Transverse colon (tissue), 4 donors: ENCODE data around the gene MIGA1. TPM values are rescaled to one million over a fixed set of nuclear protein-coding genes. Genes with fewer than 3 reads are reported as not detected.
"Not testable (repeated sequence)": the region's sequence is repeated elsewhere in the genome, so short reads cannot be mapped to it uniquely, and the experiment has no call there.

Experiments
- DNase-seq: peaks from one replicate; pipeline ENCODE4 v3.0.0-alpha.2; 2019
- H3K27ac ChIP-seq, 4 donors: fragments of 200-600 bp; sonication (generic); 2 replicates each; pipeline ENCODE4 v1.5.1; 2016 to 2018; ENCODE audit warnings: inconsistent platforms in 4 of 4
- H3K27me3 ChIP-seq: fragments of 200-600 bp; sonication (generic); 2 replicates; pipeline ENCODE4 v1.5.1; 2017; ENCODE audit warnings: inconsistent platforms
- H3K36me3 ChIP-seq, 4 donors: fragments of 200-600 bp; sonication (generic); 2 replicates each; pipeline ENCODE4 v1.5.1; 2017 to 2019; ENCODE audit warnings: inconsistent platforms in 4 of 4
- H3K4me1 ChIP-seq, 4 donors: fragments of 200-600 bp; sonication (generic); 2 replicates each; pipeline ENCODE4 v1.5.1; 2017 to 2020; ENCODE audit warnings: inconsistent platforms in 4 of 4
- H3K4me3 ChIP-seq, 4 donors: fragments of 200-600 bp; sonication (generic); 1 replicate in 1 of 4; 2 replicates in 3 of 4; pipeline versions ENCODE4 v1.5.1 to v1.6.1; 2017 to 2019; ENCODE audit warnings: inconsistent platforms in 4 of 4
- H3K9me3 ChIP-seq, 2 donors: fragments of 200-600 bp; sonication (generic); 2 replicates each; pipeline ENCODE4 v1.5.1; 2017 to 2019; ENCODE audit warnings: inconsistent platforms in 2 of 2
- CTCF ChIP-seq, 5 experiments: fragments of 200-600 bp in 3 of 5; fragments of 450-650 bp in 2 of 5; sonication (generic) in 3 of 5; IDR thresholded peaks; 1 replicate in 2 of 5; 2 replicates in 3 of 5; pipeline ENCODE4 v1.5.1; 2016 to 2017; ENCODE audit warnings: antibody characterized with exemption in 5 of 5, inconsistent platforms in 3 of 5, mild to moderate bottlenecking in 2 of 5, moderate library complexity in 1 of 5
- EP300 ChIP-seq: sonication (generic); formaldehyde crosslinking; IDR thresholded peaks from one replicate; pipeline ENCODE4 v1.6.1; 2017; ENCODE audit warnings: antibody characterized with exemption, low read depth
- POLR2A ChIP-seq: fragments of 450-650 bp; IDR thresholded peaks from one replicate; pipeline ENCODE4 v1.6.1; 2016; ENCODE audit warnings: antibody characterized with exemption, mild to moderate bottlenecking, moderate library complexity
- POLR2AphosphoS5 ChIP-seq, 3 donors: sonication (generic); formaldehyde crosslinking; IDR thresholded peaks; one replicate each; pipeline ENCODE4 v1.6.1; 2016; ENCODE audit warnings: antibody characterized with exemption in 3 of 3
- WGBS, 2 donors: methylation state at CpG; one replicate each; pipeline ENCODE4 v1.1.5; 2018; ENCODE audit warnings: low coverage in 1 of 2; 5-methylcytosine and 5-hydroxymethylcytosine counted together
- in situ Hi-C, 4 donors: fragments of 200-750 bp; cut with MboI; loops; one replicate each; pipeline versions ENCODE4 v1.15.0 to v1.15.1; 2017; ENCODE audit warnings: low sequenced_read_pairs in 3 of 4, low pct_ligation_motif_present in 1 of 4, low pct_unique_long_range_greater_than_20kb in 1 of 4
- intact Hi-C: fragments of 100-400 bp; cut with DNase I; formaldehyde crosslinking; loops from one replicate; pipeline ENCODE4 v1.15.1; 2023; ENCODE audit warnings: low total_unique reads
- total RNA-seq, 4 donors: library from RNA; depleted of rRNA; stranded (reverse); fragments of >200 nt; gene quantifications; one replicate each; pipeline ENCODE4 v1.1.0, GENCODE V29; 2016

MIGA1 gene
- total RNA-seq, 4 donors from 2014 or later = 8.2 to 19.1 (median 18.0) TPM

- DNase-seq = no peak
- Histone ChIP-seq H3K27me3 (no peaks in the 10 kb centered on the region), H3K36me3 (peaks cover 0 to 15% (median 6%) of the 10 kb centered on the region in 4 donors), H3K27ac (no peak overlapping the region), H3K4me1 (peaks cover 0 to 5% (median 0%) of the 10 kb centered on the region in 4 donors), H3K4me3 (no peak overlapping the region), H3K9me3 (no peaks in the 10 kb centered on the region)
- no peak for TF ChIP-seq POLR2A
- WGBS, 2 donors = 94% methylated on average over 3 of the region's 3 CpGs; no CpG with 5 or more reads in 1 of the 2 donors
- intact Hi-C loops (no loop called here), in situ Hi-C loops (no loop called here)
Measured at GRCh38 chr1:77742011-77742555, 37.4 kb upstream of the MIGA1 start.

GRCh38 chr1:77744576-77744975, 34.9 kb upstream of the MIGA1 start:
- in situ Hi-C loops (no loop called here), intact Hi-C loops (no loop called here)
- Histone ChIP-seq H3K4me1 (peaks cover 0 to 13% (median 0%) of the 10 kb centered on the region in 4 donors), H3K27ac (no peak overlapping the region), H3K27me3 (no peaks in the 10 kb centered on the region), H3K4me3 (no peak overlapping the region), H3K36me3 (peaks cover 0 to 9% (median 0%) of the 10 kb centered on the region in 4 donors), H3K9me3 (no peaks in the 10 kb centered on the region)
- no peak for TF ChIP-seq CTCF (IDR thresholded peaks at IDR 0.05)
- TF ChIP-seq POLR2AphosphoS5 (IDR thresholded peaks at IDR 0.05) = no peak
- no peak for TF ChIP-seq EP300
- TF ChIP-seq POLR2A = no peak
- no peak for DNase-seq
- WGBS, 2 donors = 88 to 90% methylated on average over 3 to 7 of the region's 7 CpGs

- H3K27ac ChIP-seq, in situ Hi-C loops, H3K4me3 ChIP-seq, H3K9me3 ChIP-seq, H3K36me3 ChIP-seq, H3K27me3 ChIP-seq, intact Hi-C loops, DNase-seq: not testable (repeated sequence)
- WGBS, 2 donors = 83 to 88% methylated on average over 2 to 4 of the region's 4 CpGs
- peaks cover 0 to 36% (median 13%) of the 10 kb centered on the region in 4 donors for H3K4me1 ChIP-seq
Measured at GRCh38 chr1:77749489-77749888, 30.0 kb upstream of the MIGA1 start.

GRCh38 chr1:77756052-77756754, 23.2 kb upstream of the MIGA1 start:
- intact Hi-C loops = no loop called here
- Histone ChIP-seq H3K4me3 (no peak overlapping the region), H3K9me3 (no peaks in the 10 kb centered on the region), H3K27ac (no peak overlapping the region), H3K4me1 (peaks cover 0 to 58% (median 18%) of the 10 kb centered on the region in 4 donors), H3K36me3 (no peaks in the 10 kb centered on the region), H3K27me3 (no peaks in the 10 kb centered on the region)
- in situ Hi-C loops = no loop called here
- 67 to 70% methylated on average over 1 of the region's 1 CpG for WGBS, 2 donors
- DNase-seq = no peak
- TF ChIP-seq POLR2A (no peak), CTCF (IDR thresholded peaks at IDR 0.05) (no peak), POLR2AphosphoS5 (IDR thresholded peaks at IDR 0.05) (no peak), EP300 (no peak)

GRCh38 chr1:77757066-77757584, 22.3 kb upstream of the MIGA1 start:
- DNase-seq = no peak
- H3K36me3 ChIP-seq = no peaks in the 10 kb centered on the region
- no peak for TF ChIP-seq EP300
- 57 to 58% methylated on average over 1 of the region's 1 CpG for WGBS, 2 donors
- no peaks in the 10 kb centered on the region for H3K9me3 ChIP-seq
- intact Hi-C loops (no loop called here), in situ Hi-C loops (no loop called here)
- peak overlapping the region in 1 of 4 donors; percentile 91 for H3K27ac ChIP-seq
- H3K4me3 ChIP-seq = no peak overlapping the region
- no peaks in the 10 kb centered on the region for H3K27me3 ChIP-seq
- H3K4me1 ChIP-seq = peaks cover 0 to 53% (median 18%) of the 10 kb centered on the region in 4 donors
